C4-2B (cell line): ENCODE measurements around the gene CTU2.

Source experiments
- ZFX ChIP-seq: fragments of 450-650 bp; IDR thresholded peaks from 2 replicates; pipeline ENCODE4 v1.6.1; 2017
- TF ChIP-seq, protein P1 (sequence below): fragments of 450-650 bp; conservative IDR thresholded peaks from 2 replicates; pipeline ENCODE4 v1.5.1; 2017; ENCODE audit warnings: mild to moderate bottlenecking

DNA sequence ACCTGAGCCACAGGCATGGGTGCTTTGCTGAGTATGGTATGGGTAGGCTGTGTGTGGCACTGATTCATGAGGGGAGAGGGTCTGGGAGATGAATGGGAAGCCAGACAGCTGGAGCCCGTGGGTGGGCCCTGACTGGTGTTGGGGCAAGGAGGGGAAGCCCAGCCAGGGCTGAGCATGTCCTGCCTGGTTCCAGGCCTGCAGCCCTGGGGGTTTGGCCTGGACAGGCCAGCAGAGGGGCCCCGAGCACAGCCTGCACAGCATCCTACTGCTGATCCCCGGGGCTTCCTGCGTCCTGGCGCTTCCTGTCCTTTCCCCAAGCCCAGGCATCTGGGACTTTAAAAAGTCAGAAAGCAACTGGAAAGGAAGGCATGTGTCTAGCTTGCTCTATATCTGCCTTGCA lies 38.8 kb upstream of the CTU2 start:
- TF ChIP-seq, protein P1, sequence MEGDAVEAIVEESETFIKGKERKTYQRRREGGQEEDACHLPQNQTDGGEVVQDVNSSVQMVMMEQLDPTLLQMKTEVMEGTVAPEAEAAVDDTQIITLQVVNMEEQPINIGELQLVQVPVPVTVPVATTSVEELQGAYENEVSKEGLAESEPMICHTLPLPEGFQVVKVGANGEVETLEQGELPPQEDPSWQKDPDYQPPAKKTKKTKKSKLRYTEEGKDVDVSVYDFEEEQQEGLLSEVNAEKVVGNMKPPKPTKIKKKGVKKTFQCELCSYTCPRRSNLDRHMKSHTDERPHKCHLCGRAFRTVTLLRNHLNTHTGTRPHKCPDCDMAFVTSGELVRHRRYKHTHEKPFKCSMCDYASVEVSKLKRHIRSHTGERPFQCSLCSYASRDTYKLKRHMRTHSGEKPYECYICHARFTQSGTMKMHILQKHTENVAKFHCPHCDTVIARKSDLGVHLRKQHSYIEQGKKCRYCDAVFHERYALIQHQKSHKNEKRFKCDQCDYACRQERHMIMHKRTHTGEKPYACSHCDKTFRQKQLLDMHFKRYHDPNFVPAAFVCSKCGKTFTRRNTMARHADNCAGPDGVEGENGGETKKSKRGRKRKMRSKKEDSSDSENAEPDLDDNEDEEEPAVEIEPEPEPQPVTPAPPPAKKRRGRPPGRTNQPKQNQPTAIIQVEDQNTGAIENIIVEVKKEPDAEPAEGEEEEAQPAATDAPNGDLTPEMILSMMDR = no peak
- no peak for TF ChIP-seq ZFX
